A549 (cell line): ENCODE data around the gene POLR3GL.

Experiments used
- BHLHE40 ChIP-seq: IDR thresholded peaks from 2 replicates; pipeline ENCODE4 v1.6.1; 2012; ENCODE audit warnings: low read depth, low read length, inconsistent platforms
- CHD2 ChIP-seq: fragments of 150-350 bp; IDR thresholded peaks from 2 replicates; pipeline ENCODE4 v1.6.1; 2014; ENCODE audit warnings: low read length; ENCODE audit not compliant: partially characterized antibody
- CTCF ChIP-seq: fragments of >200 bp; sonication (Bioruptor Twin); formaldehyde crosslinking; IDR thresholded peaks from 3 replicates; pipeline ENCODE4 v1.5.1; 2016
- ESRRA ChIP-seq: fragments of 150-350 bp; IDR thresholded peaks from 2 replicates; pipeline ENCODE4 v1.6.1; 2014; ENCODE audit warnings: mild to moderate bottlenecking, low read length, borderline replicate concordance
- HDAC2 ChIP-seq: fragments of 200-600 bp; sonication (generic); IDR thresholded peaks from 2 replicates; pipeline ENCODE4 v1.6.1; 2016
- JUNB ChIP-seq: fragments of >200 bp; sonication (Bioruptor Twin); formaldehyde crosslinking; IDR thresholded peaks from 2 replicates; pipeline ENCODE4 v1.6.1; 2016
- MAFK ChIP-seq: fragments of 450-650 bp; IDR thresholded peaks from 2 replicates; pipeline ENCODE4 v1.6.1; 2014; ENCODE audit not compliant: partially characterized antibody
- POLR2A ChIP-seq: IDR thresholded peaks from 2 replicates; pipeline ENCODE4 v1.6.1; 2012; ENCODE audit warnings: mild to moderate bottlenecking, low read length
- RAD21 ChIP-seq, 2 experiments: fragments of >200 bp in 1 of 2; sonication (Bioruptor Twin) in 1 of 2; formaldehyde crosslinking in 1 of 2; IDR thresholded peaks in 1 of 2; conservative IDR thresholded peaks in 1 of 2; 2 replicates in 1 of 2; 3 replicates in 1 of 2; pipeline ENCODE4 v1.6.1; 2012 to 2018; ENCODE audit warnings: inconsistent platforms in 1 of 2
- RCOR1 ChIP-seq: fragments of 150-350 bp; IDR thresholded peaks from 2 replicates; pipeline ENCODE4 v1.6.1; 2014; ENCODE audit warnings: antibody characterized with exemption, low read length, low read depth
- ZNF302 ChIP-seq: fragments of 250-450 bp; sonication (Bioruptor Pico); IDR thresholded peaks from 2 replicates; pipeline ENCODE4 v1.9.0; 2021; ENCODE audit warnings: inconsistent platforms, mild to moderate bottlenecking, moderate library complexity
- TF ChIP-seq, protein P1 (sequence below): fragments of 200-600 bp; sonication (generic); IDR thresholded peaks from 2 replicates; pipeline ENCODE4 v1.6.1; 2016; ENCODE audit warnings: antibody characterized with exemption, mild to moderate bottlenecking, moderate library complexity

- TF ChIP-seq RAD21 (conservative IDR thresholded peaks at IDR 0.05 in 1 of 2, IDR thresholded peaks at IDR 0.05 in 1 of 2), result no peak
- TF ChIP-seq CHD2, result no peak
- TF ChIP-seq RCOR1, result no peak
- no peak for TF ChIP-seq CTCF
- no peak for TF ChIP-seq JUNB
- no peak for TF ChIP-seq MAFK
- TF ChIP-seq POLR2A, result no peak
- TF ChIP-seq HDAC2, result no peak
- no peak for TF ChIP-seq ESRRA
- TF ChIP-seq, protein P1, sequence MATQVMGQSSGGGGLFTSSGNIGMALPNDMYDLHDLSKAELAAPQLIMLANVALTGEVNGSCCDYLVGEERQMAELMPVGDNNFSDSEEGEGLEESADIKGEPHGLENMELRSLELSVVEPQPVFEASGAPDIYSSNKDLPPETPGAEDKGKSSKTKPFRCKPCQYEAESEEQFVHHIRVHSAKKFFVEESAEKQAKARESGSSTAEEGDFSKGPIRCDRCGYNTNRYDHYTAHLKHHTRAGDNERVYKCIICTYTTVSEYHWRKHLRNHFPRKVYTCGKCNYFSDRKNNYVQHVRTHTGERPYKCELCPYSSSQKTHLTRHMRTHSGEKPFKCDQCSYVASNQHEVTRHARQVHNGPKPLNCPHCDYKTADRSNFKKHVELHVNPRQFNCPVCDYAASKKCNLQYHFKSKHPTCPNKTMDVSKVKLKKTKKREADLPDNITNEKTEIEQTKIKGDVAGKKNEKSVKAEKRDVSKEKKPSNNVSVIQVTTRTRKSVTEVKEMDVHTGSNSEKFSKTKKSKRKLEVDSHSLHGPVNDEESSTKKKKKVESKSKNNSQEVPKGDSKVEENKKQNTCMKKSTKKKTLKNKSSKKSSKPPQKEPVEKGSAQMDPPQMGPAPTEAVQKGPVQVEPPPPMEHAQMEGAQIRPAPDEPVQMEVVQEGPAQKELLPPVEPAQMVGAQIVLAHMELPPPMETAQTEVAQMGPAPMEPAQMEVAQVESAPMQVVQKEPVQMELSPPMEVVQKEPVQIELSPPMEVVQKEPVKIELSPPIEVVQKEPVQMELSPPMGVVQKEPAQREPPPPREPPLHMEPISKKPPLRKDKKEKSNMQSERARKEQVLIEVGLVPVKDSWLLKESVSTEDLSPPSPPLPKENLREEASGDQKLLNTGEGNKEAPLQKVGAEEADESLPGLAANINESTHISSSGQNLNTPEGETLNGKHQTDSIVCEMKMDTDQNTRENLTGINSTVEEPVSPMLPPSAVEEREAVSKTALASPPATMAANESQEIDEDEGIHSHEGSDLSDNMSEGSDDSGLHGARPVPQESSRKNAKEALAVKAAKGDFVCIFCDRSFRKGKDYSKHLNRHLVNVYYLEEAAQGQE, result no peak
- no peak for TF ChIP-seq BHLHE40
- no peak for TF ChIP-seq ZNF302 (CRISPR knock-in tag)
Measured at GRCh38 chr1:145959333-145959732, 5.2 kb upstream of the POLR3GL start.
